SKM-1 (cell line): ENCODE measurements around the gene INPP5K.

Source experiments
- DNase-seq: peaks from one replicate; lab custom pipeline; 2025; ENCODE audit not compliant: unreplicated experiment; lab: John Stamatoyannopoulos, UW

INPP5K gene

GRCh38 chr17:1486802-1487695 lies 29.4 kb downstream of the INPP5K start:
- DNase-seq: no peak

DNA sequence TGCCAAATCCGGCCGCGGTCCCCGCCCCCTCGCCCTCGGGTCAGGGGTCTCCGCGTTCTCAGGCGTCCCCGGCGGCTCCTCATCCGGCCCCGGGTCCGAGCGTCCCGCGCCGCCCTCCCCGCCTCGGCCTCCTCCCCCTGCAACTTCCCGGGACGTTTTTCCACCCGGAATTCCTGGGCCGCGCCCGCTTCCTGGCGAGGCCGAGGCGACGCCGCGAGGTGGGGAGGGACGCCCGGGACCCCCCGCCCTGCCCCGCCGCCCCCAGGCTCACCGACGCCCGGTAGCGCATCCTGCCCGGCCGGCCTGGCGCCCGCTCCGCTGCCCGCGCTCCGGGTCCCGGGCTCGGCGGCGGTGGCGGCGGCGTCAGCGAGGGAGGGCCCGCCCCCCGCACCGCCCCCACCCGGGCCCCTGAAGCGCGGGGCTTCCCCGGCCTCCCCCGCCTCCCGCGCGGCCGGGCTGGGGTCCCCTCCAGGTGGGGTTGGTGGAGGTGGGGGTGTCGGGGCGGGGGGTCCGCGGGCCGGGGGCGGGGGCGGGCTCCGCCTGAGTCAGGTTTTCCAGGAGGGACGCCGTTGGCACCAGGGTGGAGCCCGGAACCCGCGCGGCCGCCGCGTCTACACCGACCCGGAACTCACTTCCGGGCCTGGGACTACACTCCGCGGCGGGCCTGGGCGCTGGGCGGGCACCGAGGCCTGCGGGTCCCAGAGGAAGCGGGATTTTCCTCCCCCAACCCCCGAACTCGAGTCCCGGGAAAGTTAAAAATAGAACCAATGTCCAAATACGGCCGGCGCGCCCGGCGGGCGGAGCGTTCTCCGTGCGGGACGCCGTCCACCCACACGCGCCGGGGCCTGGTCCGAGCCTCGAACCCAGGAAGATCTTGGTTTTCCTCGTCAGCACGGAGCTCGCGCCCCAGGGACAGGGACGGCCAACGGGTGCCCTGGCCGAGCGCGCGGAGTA lies 30.7 kb downstream of the INPP5K start:
- DNase-seq: no peak

DNA sequence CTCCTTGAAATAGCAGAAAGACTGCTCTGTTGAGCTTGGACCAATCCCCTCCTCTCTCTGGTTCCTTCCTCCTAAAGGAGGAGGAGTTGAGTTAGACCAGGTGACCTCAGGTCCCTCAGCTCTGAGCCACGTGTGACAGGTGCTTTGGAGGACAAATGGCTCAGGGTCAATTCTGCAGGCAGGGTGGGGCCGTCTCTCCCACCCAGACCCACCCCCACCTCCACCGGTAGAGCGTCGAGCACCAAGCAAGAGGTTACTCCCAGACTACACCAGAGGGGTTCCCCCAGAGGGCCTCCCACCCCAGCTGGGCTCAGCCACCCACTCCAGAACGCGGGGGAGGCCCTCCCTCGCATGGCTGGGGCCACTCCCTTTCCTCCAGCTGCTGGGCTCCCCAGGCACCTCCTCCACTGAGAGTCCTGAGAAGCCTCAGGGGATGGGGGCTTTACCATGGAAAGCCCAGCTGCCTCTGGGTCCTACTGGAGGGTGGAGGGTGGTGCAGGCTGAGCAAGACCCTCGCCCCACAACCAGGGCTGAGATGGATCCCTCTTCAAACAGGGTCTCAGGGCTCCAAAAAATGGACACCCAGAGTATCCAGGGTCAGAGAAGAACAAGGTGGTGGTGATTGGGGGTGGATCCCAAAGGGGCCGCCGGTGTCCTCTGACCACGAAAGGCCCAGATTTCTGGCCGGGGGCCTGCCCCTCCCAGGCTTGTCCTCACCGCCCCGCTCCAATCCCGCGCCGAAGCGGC lies 31.6 kb downstream of the INPP5K start:
- no peak for DNase-seq

GRCh38 chr17:1484060-1484535 lies 32.3 kb downstream of the INPP5K start:
- DNase-seq: no peak

GRCh38 chr17:1482680-1483079 lies 33.7 kb downstream of the INPP5K start:
- no peak for DNase-seq

- DNase-seq: no peak
Observed at GRCh38 chr17:1481736-1482135, 34.7 kb downstream of the INPP5K start.

DNA sequence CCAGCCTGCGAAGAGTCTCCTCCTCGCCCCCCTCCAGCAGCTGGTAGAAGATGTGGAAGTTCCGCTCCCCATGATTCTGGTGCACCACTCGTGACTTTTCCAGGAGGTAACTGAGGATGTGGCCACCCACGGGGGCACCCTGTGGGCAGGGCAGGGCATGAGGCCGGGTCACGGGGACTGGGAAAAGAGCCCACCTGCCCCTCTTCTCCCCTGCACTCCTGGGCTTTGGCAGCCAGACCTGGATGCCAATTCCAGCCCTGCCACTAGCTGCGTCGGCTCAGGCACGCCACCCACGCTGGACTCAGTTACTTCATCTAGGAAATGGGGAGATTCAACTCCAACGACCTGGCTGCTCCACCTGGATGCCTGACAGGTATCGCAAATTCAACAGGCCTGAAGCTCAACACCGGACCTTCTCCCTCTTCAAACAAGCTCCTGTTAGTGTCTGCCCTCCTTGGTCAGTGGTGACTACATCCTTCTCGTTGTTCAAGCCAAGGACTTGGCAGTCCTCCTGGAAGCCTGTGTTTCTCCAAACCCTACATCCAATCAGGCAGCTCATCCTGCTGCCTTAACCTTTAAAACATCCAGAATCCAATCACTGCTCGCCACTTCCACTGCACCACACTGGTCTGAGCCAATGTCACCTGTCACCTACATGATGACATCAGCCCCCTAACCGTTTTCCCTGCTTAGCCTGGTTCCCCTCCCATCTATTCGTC lies 35.5 kb downstream of the INPP5K start:
- DNase-seq: no peak

DNA sequence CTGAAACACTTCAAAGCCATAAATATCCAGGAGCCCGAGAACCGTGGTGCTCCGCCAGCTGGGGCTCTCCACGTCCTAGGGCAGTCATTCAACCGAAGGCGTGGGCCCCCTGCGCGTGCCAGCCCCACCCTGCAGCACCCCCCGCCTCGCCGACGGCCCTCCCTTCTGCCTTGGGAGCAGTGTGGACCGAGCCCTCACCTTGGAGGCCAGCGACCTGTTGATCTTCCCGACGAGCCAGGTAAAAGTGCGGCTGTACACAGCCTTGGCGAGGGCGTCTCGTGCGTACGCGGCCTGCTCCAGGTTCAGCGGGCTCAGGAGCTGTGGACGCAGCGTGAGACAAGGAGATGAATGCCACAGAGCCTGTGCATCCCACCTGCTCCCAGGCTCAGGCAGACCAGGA lies 38.0 kb downstream of the INPP5K start:
- no peak for DNase-seq

DNA sequence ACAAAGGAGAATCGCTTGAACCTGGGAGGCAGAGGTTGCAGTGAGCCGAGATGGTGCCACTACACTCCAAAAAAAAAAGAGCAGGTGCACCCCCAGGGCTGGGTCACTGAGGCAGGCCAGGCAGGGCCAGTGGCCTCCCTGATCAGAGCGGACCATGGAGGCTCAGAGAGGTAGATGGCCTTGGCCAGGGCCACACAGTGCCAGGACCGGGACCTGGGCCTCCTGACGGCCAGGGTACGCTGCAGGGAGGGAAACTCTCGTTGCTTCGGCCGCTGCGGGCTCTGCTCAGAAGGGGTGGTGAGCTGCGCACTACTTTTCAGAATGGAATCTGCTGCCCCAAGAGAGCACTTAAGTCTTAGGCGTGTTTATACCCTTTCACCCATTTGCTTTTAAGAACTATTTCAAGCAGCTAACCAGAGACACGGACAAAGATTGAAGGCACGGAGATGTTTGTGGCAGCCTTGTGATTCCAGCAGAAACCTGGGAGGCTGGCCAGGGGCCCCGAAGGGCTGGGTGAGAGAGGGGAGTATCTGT lies 41.0 kb downstream of the INPP5K start:
- no peak for DNase-seq

DNA sequence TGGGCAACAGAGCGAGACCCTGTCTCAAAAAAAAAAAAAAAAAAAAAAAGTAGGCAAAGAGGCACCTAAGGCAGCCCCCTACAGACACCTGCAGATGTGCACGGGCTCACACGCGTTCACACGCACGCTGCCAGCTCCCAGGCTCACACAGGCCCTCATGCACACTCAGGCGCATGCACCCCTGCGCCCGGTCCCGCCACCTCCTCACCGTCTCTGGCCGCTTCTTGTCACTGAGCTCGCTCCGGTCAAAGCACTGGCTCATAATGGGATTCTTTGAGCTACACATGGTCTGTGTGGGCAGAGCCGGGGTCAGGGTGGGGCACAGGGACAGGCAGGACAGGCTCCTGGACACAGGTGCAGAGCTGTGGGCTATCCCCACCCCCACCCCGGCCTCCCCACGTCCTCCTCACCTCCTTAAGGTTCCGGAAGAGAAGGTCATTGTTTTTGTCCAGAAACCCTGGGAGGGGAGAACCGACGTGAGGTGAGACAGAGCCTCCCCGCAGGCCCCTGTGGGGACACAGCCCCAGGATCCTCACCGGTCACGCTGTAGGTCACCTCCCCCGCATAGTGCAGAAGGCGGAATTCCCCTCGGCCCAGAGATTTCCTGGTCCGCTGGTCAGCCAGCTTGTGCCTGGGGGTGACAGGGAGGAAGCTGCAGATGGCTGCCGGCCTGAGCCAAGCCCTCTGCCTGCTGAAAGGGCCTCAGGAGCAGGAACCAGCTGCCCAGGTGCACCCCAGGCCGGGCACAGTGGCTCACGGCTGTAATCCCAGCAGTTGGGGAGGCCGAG lies 41.8 kb downstream of the INPP5K start:
- DNase-seq: no peak

DNA sequence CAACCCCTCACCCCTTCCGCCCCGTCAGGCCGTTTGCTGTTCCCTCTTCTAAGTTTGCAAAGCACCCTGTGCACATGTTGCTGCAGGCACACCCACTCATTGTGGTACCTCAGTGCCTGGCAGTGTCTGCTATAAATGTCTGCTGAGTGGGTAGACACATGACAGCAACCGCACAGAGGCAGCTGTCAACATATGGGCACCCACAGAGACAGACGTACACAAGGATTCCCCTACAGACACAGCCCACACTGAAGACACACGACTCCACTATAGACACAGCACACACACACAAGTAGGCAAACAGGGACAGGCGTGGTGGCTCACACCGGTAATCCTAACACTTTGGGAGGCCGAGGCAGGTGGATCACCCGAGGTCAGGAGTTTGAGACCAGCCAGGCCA lies 42.6 kb downstream of the INPP5K start:
- no peak for DNase-seq

- DNase-seq: no peak
Observed at GRCh38 chr17:1473170-1473569, 43.2 kb downstream of the INPP5K start.

GRCh38 chr17:1471911-1472821 lies 44.2 kb downstream of the INPP5K start:
- DNase-seq: no peak

- no peak for DNase-seq
Observed at GRCh38 chr17:1471490-1471889, 44.9 kb downstream of the INPP5K start.

DNA sequence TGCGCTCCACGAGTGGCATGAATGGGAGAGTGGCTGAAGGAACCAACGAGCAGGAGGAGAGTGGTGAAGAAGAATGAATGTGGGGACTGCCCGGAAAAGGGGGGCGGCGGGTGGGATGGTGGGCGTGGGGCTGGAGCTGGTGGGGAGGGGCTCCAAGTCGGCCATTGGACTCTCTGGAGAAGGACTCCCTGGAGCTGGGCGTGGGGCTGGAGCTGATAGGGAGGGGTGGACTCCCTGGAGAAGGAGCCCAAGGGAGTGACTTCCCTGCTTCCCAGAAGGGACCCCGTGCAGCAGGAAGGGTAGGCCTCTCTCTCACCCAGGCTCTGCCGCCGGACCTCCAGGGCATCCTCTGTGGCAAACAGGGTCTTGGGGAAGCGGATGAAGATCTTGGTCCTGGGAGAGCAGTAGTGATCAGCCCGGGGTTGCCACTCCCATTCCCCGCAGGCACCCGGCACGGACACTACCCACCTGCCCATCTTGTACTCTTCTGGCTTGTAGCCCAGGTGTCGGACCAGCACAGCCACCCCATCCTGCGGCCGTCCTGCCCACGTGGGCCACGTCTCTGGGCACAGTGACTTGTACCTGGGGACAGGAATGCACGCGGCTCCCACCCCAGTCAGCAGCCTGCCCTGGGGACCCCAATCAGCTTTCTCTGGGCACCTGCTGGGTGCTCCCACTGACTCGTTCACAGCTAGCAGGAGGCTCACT lies 45.5 kb downstream of the INPP5K start:
- DNase-seq: no peak

GRCh38 chr17:1470071-1470754 lies 46.2 kb downstream of the INPP5K start:
- no peak for DNase-seq

- no peak for DNase-seq
Observed at GRCh38 chr17:1469231-1469852, 47.1 kb downstream of the INPP5K start.
